Left lung (tissue), 10 donors: ENCODE data around the gene CNOT4. TPM values are rescaled to one million over a fixed set of nuclear protein-coding genes. Genes with fewer than 3 reads are reported as not detected.

Experiments used
- ATAC-seq: fragments of 200-7000 bp; cut with Tn5 transposase; one replicate; pipeline ENCODE4 v1.9.1; 2020; ENCODE audit warnings: moderate library complexity
- DNase-seq, 4 donors: peaks; one replicate each; pipeline ENCODE4 v3.0.0-alpha.2; 2013 to 2020
- H3K27ac ChIP-seq, 2 donors: fragments of 200-600 bp; sonication (generic) in 1 of 2; one replicate each; pipeline versions ENCODE4 v1.5.0 to v1.8.0; 2020 to 2021
- H3K27me3 ChIP-seq, 2 donors: fragments of 200-600 bp; sonication (generic) in 1 of 2; one replicate each; pipeline versions ENCODE4 v1.5.0 to v1.8.0; 2020 to 2021
- H3K36me3 ChIP-seq, 2 donors: fragments of 200-600 bp; sonication (generic) in 1 of 2; one replicate each; pipeline versions ENCODE4 v1.5.0 to v1.8.0; 2020 to 2021
- H3K4me1 ChIP-seq, 2 donors: fragments of 200-600 bp; one replicate each; pipeline ENCODE4 v1.8.0; 2021
- H3K4me3 ChIP-seq, 2 donors: fragments of 200-600 bp; sonication (generic) in 1 of 2; one replicate each; pipeline versions ENCODE4 v1.5.0 to v1.8.0; 2020 to 2021; ENCODE audit warnings: mild to moderate bottlenecking in 1 of 2
- H3K9me3 ChIP-seq, 2 donors: fragments of 200-600 bp; sonication (generic) in 1 of 2; one replicate each; pipeline versions ENCODE4 v1.5.0 to v1.8.0; 2020 to 2021
- CTCF ChIP-seq, 2 donors: fragments of 200-600 bp; sonication (generic) in 1 of 2; IDR thresholded peaks; one replicate each; pipeline versions ENCODE4 v1.5.0 to v1.8.0; 2021; ENCODE audit warnings: antibody characterized with exemption in 2 of 2
- intact Hi-C, 2 donors: fragments of 100-400 bp; cut with DNase I; formaldehyde crosslinking; loops; one replicate each; pipeline versions ENCODE4 v1.11.2 to v1.14.2; 2022
- polyA plus RNA-seq, 6 donors: library from polyadenylated mRNA; unstranded; fragments of 120-200 nt; gene quantifications; one replicate each; pipeline ENCODE4 v1.2.1, GENCODE V29; 2013; ENCODE audit not compliant: insufficient read length in 6 of 6
- total RNA-seq, 2 donors: library from RNA; stranded (reverse); fragmentation: NEBNext Ultra II Directional; extraction: Animal tissue kit (Norgen Biotek cat#: 25700); gene quantifications; one replicate each; pipeline ENCODE4 v1.2.1, GENCODE V29; 2021
- donor health status: DM: no; HTN: yes; CAD: no.
- donor health status: DM: no; HTN: no; CAD: no.

Gene CNOT4
- total and polyA plus RNA-seq, 8 donors: 21.6 to 35.4 (median 33.6) TPM

- no peaks in the 10 kb centered on the region for H3K9me3 ChIP-seq
- intact Hi-C loops: no loop called here
- no peaks in the 10 kb centered on the region for H3K27me3 ChIP-seq
- ATAC-seq (no peak), DNase-seq (no peak)
- H3K36me3 ChIP-seq: peaks cover 0 to 21% of the 10 kb centered on the region in 2 donors
- H3K27ac ChIP-seq: no peak overlapping the region
- no peak for TF ChIP-seq CTCF (IDR thresholded peaks at IDR 0.05)
- H3K4me1 ChIP-seq: no peaks in the 10 kb centered on the region
- H3K4me3 ChIP-seq: no peak overlapping the region
Measured at GRCh38 chr7:135390829-135391228, 119.1 kb downstream of the CNOT4 start.

- no peaks in the 10 kb centered on the region for H3K27me3 ChIP-seq
- no peaks in the 10 kb centered on the region for H3K4me1 ChIP-seq
- ATAC-seq (no peak), DNase-seq (no peak)
- intact Hi-C loops: no loop called here
- peaks cover 0 to 21% of the 10 kb centered on the region in 2 donors for H3K36me3 ChIP-seq
- H3K9me3 ChIP-seq: no peaks in the 10 kb centered on the region
- H3K27ac ChIP-seq: no peak overlapping the region
- no peak overlapping the region for H3K4me3 ChIP-seq
- no peak for TF ChIP-seq CTCF (IDR thresholded peaks at IDR 0.05)
Measured at GRCh38 chr7:135389971-135390370, 119.9 kb downstream of the CNOT4 start.

GRCh38 chr7:135388616-135389015 lies 121.3 kb downstream of the CNOT4 start:
- DNase-seq: no peak
- no peak for ATAC-seq
- no peaks in the 10 kb centered on the region for H3K9me3 ChIP-seq
- H3K27me3 ChIP-seq: no peaks in the 10 kb centered on the region
- intact Hi-C loops: no loop called here
- H3K4me1 ChIP-seq: no peaks in the 10 kb centered on the region
- H3K36me3 ChIP-seq: peaks cover 0 to 11% of the 10 kb centered on the region in 2 donors
- TF ChIP-seq CTCF (IDR thresholded peaks at IDR 0.05): no peak
- H3K27ac ChIP-seq: no peak overlapping the region
- H3K4me3 ChIP-seq: no peak overlapping the region

GRCh38 chr7:135386776-135387175 lies 123.1 kb downstream of the CNOT4 start:
- H3K27me3 ChIP-seq: no peaks in the 10 kb centered on the region
- H3K4me1 ChIP-seq: no peaks in the 10 kb centered on the region
- no peaks in the 10 kb centered on the region for H3K9me3 ChIP-seq
- H3K4me3 ChIP-seq: no peak overlapping the region
- intact Hi-C loops: no loop called here
- H3K36me3 ChIP-seq: peaks cover 0 to under 1% of the 10 kb centered on the region in 2 donors
- TF ChIP-seq CTCF (IDR thresholded peaks at IDR 0.05): no peak
- DNase-seq: no peak
- H3K27ac ChIP-seq: no peak overlapping the region
- no peak for ATAC-seq

- intact Hi-C loops: no loop called here
- H3K4me1 ChIP-seq: no peaks in the 10 kb centered on the region
- H3K36me3 ChIP-seq: no peaks in the 10 kb centered on the region
- DNase-seq (no peak), ATAC-seq (no peak)
- H3K27me3 ChIP-seq: no peaks in the 10 kb centered on the region
- H3K4me3 ChIP-seq: no peak overlapping the region
- no peak for TF ChIP-seq CTCF (IDR thresholded peaks at IDR 0.05)
- H3K27ac ChIP-seq: no peak overlapping the region
- H3K9me3 ChIP-seq: no peaks in the 10 kb centered on the region
Measured at GRCh38 chr7:135386181-135386580, 123.7 kb downstream of the CNOT4 start.
